Measurements from ENCODE around the gene NCF4. TPM values are rescaled to one million over a fixed set of nuclear protein-coding genes. Genes with fewer than 3 reads are reported as not detected.

The NCF4 gene
- total and polyA plus RNA-seq, 7 donors, result 1.5 to 4.3 (median 2.6) TPM

DNA sequence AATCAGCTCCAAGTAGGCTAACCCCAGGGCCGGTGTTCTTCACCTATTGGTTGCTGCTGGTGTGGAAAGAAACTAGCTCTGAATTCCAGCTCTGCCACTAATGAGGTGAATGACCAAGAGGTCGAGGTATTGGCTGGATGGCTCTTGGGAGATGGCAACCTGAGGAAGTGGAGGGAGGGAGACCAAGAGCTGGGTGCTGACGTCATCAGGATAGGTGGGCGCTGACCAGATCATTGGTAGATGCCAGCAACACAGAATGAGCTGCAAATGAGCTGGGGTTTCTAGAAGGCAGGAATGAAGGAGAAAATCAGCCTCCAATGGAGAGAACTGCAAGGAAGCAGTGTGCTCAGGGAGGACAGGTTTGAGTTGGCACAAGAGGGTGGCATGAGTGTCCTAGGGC lies 37.9 kb downstream of the NCF4 start:
- Histone ChIP-seq H3K4me3 (no peak overlapping the region), H3K27me3 (ENCODE audit: insufficient read depth in 3 of 3, low read length in 2 of 3) (peaks cover 0 to 26% (median 11%) of the 10 kb centered on the region in 3 donors), H3K4me1 (no peaks in the 10 kb centered on the region), H3K9me3 (no peaks in the 10 kb centered on the region), H3K36me3 (ENCODE audit: insufficient read depth in 1 of 2, low read depth in 1 of 2) (no peaks in the 10 kb centered on the region), H3K27ac (no peak overlapping the region)
- ATAC-seq, result no peak
- intact Hi-C loops (cut with DNase I), result no loop called here
- TF ChIP-seq, protein P1, sequence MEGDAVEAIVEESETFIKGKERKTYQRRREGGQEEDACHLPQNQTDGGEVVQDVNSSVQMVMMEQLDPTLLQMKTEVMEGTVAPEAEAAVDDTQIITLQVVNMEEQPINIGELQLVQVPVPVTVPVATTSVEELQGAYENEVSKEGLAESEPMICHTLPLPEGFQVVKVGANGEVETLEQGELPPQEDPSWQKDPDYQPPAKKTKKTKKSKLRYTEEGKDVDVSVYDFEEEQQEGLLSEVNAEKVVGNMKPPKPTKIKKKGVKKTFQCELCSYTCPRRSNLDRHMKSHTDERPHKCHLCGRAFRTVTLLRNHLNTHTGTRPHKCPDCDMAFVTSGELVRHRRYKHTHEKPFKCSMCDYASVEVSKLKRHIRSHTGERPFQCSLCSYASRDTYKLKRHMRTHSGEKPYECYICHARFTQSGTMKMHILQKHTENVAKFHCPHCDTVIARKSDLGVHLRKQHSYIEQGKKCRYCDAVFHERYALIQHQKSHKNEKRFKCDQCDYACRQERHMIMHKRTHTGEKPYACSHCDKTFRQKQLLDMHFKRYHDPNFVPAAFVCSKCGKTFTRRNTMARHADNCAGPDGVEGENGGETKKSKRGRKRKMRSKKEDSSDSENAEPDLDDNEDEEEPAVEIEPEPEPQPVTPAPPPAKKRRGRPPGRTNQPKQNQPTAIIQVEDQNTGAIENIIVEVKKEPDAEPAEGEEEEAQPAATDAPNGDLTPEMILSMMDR (IDR thresholded peaks at IDR 0.05), result no peak
- WGBS, 3 donors, result 75 to 92% (median 80%) methylated on average over 4 of the region's 4 CpGs
- DNase-seq, result no peak

DNA sequence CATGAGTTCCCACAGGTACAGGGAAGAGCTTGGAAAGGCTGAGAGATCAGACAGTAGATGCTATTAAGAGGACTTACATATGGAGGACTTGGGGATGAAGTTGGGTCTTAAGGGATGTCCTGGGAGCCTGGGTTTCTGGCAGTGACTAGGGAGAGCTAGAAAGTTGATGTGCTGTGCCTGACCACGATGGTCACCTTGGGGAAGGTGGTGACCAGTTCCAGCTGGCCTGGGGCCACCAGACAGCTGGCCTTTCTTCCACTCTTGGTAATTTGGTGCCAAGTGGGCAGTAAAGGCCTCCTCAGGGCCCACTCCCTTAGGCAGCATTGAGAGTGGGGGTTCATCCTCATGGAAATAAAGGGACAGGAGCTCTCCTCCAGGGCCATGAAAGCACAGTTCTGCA lies 38.7 kb downstream of the NCF4 start:
- no peaks in the 10 kb centered on the region for H3K36me3 ChIP-seq (ENCODE audit: insufficient read depth in 1 of 2, low read depth in 1 of 2)

DNA sequence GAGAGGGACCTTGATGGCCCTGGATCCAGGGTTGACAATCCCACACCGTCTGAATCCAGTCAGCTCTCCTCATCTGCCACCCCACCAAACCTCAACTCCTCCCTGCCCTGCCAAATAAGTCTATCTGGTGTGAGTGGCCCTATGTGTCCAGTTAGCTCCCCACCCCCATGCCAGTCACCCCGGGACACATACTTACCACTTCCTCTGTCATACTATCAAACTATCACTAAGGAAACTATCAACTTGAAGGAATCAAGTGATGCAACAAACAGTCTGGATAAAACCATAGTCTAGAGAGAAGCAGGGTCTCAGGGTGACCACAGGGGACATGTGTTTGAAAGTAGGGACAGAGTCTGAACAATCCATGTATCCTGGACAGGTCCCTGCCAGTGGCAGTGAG lies 39.4 kb downstream of the NCF4 start:
- Histone ChIP-seq H3K9me3 (no peaks in the 10 kb centered on the region), H3K27ac (no peak overlapping the region), H3K36me3 (ENCODE audit: insufficient read depth in 1 of 2, low read depth in 1 of 2) (no peaks in the 10 kb centered on the region), H3K27me3 (ENCODE audit: insufficient read depth in 3 of 3, low read length in 2 of 3) (peaks cover 0 to 39% (median 11%) of the 10 kb centered on the region in 3 donors), H3K4me1 (no peaks in the 10 kb centered on the region), H3K4me3 (no peak overlapping the region)
- ATAC-seq (no peak), DNase-seq (no peak)
- intact Hi-C loops (cut with DNase I), result no loop called here
- TF ChIP-seq, protein P1 (IDR thresholded peaks at IDR 0.05), result no peak
- 47 to 61% (median 58%) methylated on average over 2 of the region's 2 CpGs for WGBS, 3 donors

More for the DNA sequence above, 38.7 kb downstream of the NCF4 start:
- Histone ChIP-seq H3K27me3 (ENCODE audit: insufficient read depth in 3 of 3, low read length in 2 of 3) (peaks cover 0 to 32% (median 11%) of the 10 kb centered on the region in 3 donors), H3K27ac (no peak overlapping the region), H3K4me1 (no peaks in the 10 kb centered on the region), H3K4me3 (no peak overlapping the region), H3K9me3 (no peaks in the 10 kb centered on the region)
- whole genome bisulfite sequencing, 3 donors, result 19 to 38% (median 21%) methylated on average over 1 of the region's 1 CpG
- TF ChIP-seq, protein P1 (IDR thresholded peaks at IDR 0.05), result no peak
- intact Hi-C loops (cut with DNase I), result no loop called here
- ATAC-seq (no peak), DNase-seq (no peak)

DNA sequence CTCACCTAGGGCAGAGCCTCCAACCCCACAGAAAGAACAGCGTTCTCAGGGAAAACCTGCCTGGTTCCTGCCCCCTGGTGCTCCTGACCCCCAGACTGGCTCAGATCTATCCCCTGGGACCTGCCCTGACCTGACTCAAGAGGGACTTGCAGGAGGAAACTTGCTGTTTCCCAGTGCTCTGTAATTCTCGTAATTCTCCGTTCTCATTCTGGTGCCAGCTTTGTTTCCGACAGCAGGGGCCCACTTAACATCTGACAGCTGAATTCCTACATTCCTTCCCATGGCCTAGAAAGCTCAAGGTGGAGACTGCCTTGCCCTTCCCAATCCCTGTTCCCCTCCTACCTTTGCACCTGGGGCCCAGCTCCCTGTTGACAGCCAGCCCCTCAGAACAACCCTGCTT lies 40.1 kb downstream of the NCF4 start:
- ATAC-seq (no peak), DNase-seq (no peak)
- WGBS, 3 donors, result 14 to 23% (median 17%) methylated on average over 4 of the region's 4 CpGs
- Histone ChIP-seq H3K36me3 (ENCODE audit: insufficient read depth in 1 of 2, low read depth in 1 of 2) (no peaks in the 10 kb centered on the region), H3K4me3 (no peak overlapping the region), H3K27ac (no peak overlapping the region), H3K9me3 (no peaks in the 10 kb centered on the region), H3K4me1 (no peaks in the 10 kb centered on the region), H3K27me3 (ENCODE audit: insufficient read depth in 3 of 3, low read length in 2 of 3) (peaks cover 0 to 42% (median 9%) of the 10 kb centered on the region in 3 donors)
- TF ChIP-seq, protein P1 (IDR thresholded peaks at IDR 0.05), result no peak
- intact Hi-C loops (cut with DNase I), result no loop called here
